NOMO-1 treated with DMSO at 0.1 percent for 48 hours (cell line): ENCODE measurements around the gene COLGALT1.
A peak's percentile ranks its signal among the peaks of the same experiment; 100 is the strongest.
"Not testable (repeated sequence)": the region's sequence is repeated elsewhere in the genome, so short reads cannot be mapped to it uniquely, and the experiment has no call there.

ENCODE experiments used
- DNase-seq: peaks from one replicate; lab custom pipeline; 2025; ENCODE audit not compliant: unreplicated experiment; lab: John Stamatoyannopoulos, UW

Gene COLGALT1

DNA sequence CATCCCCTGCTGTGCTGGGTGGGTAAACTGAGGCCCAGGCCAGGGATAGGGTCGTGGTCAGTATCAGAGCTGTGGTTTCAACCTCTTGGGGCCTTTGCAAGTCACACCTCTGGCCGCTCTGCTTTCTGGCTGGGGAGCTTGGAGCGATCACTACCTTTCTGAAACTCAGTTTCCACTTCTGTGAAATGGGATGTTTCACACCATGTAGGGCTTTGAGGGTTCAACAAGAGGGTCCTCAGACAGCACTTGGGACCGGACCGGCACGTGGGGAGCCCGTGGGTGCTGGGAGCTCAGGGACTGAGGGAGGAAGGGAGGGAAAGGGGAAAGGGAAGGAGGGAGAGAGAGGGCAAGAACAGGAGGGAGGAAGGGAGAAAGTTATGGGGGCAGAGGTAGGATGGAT is 22.9 kb upstream of the COLGALT1 start:
- no peak for DNase-seq

DNA sequence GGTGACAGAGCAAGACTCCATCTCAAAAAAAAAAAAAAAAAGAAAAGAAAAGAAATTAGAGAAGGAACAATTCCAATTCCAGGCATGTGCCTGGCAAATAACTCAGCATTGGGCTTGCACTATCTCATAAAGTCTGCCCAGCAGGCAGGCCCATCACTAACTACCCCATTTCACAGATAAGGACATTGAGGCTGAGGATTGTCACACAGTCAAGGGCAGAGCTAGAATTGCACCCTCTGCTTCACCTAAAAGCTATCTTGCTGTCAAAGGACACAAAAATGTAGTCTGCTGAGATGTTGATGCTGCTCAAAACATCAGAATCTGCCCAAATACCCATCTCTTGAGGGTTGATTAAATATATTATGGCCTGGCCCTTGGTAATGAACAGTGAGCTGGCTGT is 20.7 kb upstream of the COLGALT1 start:
- no peak for DNase-seq

DNA sequence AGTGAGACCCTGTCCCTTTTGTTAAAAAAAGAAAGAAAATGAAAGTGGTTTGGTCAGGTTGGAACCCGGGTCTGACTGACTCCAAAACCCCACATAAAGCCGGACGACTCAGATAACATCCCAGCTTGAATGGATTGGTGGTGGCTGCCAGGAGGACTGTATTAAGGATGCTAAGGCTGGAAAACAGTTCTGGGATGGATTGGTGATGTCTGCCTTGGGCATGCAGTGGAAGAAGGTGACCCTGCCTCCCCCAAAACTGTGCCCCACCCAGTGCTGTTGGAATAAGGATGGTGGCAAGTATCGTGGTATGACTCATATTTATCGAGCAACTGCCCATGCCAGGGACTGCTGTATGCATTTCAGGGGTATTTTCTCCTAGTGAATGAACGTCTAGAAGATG is 18.5 kb upstream of the COLGALT1 start:
- DNase-seq, result no peak

DNA sequence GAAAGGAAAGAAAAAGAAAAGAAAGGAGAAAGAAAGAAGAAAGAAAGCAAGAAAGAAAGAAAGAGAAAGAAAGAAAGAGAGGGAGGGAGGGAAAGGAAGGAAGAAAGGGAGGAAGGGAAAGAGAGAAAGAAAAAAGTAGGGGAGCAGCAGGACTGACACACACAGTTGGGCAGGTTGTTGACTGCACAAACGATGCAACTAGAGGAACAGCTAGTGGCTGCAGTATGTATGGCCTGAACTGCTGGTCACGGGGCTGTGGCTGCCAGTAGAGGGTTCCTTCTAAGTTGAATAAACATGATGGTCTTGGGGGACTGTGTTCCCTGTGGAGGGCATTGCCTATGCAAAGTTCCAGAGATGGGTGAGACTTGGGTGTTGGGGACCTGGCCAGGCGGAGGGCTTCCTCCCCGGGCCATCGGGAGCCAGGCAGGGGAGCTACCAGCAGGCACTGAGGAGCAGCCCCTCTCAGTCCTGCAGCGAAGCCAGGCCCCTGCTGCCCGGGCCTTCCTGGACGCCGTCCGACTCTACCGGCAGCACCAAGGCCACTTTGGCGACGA is 16.7 kb upstream of the COLGALT1 start:
- no peak for DNase-seq

DNA sequence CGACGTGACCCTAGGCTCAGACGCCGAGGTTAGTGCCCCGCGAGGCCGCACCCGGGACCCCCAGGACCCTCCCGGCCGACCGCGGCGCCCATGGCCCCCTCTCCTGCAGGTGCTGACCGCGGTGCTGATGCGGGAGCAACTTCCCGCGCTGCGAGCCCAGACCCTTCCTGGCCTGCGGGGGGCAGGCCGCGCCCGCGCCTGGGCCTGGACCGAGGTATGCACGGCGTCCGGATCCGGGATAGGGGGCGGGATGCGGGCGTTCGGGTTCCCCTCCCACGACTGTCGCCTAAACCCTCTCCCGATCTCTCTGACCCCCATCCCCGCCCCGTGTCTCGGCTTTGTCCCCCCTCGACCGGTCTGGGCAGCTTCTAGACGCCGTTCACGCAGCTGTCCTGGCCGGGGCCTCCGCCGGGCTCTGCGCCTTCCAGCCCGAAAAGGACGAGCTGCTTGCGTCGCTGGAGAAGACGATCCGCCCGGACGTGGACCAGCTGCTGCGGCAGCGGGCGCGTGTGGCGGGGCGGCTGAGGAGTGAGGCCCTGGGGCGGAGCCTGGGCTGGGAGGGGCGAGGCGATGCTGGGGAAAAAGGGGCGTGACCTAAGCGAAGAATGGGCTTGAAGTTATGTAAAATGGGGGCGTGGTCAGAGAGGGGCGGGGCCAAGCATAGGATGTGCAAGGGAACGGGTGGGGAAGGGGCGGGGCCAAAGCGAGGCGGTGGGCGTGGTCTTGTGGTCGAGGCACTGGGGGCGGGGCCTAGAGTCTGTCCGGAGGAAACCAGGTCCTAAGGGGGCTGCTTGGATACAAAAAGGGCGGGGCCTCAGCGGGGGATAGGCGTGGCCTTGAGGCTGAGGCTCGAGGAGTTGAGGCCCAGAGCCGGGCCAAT is 16.0 kb upstream of the COLGALT1 start:
- DNase-seq, result peak; percentile 94

DNA sequence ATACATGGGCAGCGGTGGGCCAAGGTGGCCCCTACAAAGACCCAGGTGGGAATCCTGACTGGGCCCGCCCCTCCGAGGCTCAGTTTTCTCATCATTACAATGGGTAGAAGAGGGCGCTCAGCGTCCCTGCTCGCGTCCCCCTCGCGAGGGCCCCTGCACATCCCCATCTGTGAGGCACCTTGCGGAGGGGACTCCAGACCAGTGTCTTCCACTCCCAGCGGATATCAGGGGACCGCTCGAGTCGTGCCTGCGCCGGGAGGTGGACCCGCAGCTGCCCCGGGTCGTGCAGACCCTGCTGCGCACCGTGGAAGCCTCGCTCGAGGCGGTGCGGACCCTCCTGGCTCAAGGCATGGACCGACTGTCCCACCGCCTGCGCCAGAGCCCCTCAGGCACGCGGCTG is 15.3 kb upstream of the COLGALT1 start:
- no peak for DNase-seq

DNA sequence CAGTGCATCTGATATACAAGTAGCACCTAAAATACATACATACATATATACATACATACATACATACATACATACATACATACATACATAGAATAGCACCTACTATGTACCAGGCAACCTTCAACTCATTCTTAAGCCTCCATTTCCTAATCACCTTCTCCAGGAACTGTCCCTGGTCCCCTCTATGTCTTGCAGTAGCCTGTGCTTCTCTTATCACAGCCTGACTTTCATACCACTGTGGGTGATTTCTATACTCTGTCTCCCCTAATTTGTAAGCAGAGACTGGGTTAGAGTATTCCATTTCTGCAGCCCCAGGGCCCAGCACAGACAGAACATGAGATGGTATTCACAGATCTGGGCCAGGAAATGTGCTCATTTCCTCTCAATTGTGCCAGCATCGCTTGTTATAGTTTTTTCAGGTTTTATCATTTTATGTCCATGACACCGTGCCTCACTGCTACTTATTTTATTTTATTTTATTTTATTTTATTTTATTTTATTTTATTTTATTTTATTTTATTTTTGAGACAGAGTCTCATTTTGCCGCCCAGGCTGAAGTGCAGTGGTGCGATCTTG is 14.2 kb upstream of the COLGALT1 start:
- no peak for DNase-seq

DNA sequence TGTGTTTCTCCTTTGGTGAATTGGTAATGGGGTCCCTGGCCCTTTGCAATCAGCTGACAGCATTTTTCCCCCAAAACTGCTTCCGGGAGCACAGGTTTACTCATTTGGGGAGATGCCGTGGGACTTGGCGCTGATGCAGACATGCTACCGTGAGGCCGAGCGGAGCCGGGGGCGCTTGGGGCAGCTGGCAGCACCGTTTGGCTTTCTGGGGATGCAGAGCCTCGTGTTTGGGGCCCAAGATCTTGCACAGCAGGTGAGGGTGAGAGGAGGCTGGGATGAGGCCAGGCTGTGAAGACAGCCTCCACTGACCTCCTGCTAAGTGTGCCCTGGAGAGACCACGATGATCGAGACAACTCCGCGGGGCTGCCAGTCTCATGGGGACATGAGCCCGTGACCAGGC is 13.4 kb upstream of the COLGALT1 start:
- no peak for DNase-seq

DNA sequence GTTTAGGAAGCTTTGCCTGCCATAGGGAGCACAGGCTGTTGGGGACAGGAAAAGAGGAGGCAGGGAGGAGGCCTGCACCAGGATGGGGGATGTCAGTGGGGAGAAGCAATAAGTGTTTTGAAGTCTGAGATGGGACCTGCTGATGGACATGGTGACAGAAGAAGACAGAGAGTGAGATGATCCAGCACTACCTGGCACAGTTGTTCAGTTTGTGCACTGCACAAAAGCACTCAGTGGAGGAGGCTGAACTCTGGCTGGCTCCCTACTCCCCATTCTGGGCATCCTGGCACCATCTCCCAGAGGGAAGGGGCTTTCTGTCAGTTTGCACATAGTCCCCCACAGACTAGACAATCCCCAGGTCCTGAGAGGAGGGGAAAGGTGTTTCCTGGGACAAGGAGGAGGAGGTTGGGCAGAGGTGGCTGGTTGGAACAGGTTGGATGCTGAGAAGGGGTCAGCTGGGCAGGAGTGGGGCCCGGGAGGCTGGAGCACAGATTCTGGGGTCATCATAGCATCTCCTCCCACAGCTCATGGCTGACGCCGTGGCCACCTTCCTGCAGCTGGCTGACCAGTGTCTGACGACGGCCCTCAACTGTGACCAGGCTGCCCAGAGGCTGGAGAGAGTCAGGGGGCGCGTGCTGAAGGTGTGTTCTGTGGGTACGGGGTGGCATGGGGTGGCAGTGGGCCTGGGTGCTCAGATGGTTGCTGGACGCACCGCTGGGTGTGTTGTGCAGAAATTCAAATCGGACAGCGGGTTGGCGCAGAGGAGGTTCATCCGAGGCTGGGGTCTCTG is 12.5 kb upstream of the COLGALT1 start:
- DNase-seq, result no peak

DNA sequence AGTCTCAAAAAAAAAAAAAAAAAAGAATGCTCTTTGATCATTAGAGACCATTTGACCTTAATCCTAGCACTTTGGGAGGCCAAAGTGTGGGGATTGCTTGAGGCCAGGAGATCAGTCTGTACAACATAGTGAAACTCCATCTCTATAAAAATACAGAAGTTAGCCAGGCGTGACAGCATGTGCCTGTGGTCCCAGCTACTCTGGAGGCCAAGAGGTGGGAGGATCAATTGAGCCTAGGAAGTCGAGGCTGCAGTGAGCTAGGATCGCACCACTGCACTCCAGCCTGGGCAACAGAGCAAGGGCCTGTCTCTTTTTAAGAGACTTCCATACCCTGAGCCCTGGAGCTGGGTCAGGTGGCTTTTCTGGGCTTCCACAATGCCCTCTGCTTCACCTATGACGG is 11.5 kb upstream of the COLGALT1 start:
- no peak for DNase-seq

DNA sequence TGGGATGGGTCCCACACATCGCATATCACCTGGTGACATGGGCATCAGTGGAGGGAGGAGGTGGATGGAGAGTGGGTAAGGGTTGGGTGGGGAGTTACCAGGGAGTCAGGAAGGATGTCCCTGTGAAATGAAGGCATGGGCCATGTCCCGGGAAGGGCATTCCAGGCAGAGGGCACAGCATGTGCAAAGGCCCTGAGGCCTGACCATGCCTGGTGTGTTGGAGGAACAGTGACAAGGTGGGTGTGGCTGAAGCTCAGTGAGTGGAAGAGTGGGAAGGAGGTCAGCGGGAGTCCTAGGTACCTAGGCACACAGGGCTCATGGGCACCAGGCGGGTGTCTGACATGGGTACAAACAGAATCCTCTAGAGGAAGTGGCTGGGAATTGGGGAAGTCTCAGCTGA is 11.0 kb upstream of the COLGALT1 start:
- DNase-seq, result no peak

DNA sequence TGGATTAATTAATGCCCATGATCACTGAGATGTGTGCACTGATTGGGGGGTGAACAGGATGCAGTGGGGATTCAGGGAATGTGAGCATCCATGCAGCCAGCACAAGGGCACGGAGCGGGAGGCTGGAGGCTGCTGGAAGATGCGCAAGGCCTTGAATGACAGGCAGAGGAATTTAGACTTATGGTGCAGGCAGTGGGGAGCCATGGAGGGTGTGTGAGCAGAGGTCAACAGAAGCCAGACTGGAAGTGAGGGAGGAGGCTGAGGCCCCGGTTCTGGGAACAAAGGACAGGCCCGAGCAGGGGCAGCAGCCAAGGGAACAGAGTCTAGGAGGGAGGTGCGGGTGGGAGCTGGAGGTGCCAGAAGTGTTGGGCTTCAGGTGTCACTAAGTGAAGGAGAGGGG is 7.3 kb upstream of the COLGALT1 start:
- no peak for DNase-seq

DNA sequence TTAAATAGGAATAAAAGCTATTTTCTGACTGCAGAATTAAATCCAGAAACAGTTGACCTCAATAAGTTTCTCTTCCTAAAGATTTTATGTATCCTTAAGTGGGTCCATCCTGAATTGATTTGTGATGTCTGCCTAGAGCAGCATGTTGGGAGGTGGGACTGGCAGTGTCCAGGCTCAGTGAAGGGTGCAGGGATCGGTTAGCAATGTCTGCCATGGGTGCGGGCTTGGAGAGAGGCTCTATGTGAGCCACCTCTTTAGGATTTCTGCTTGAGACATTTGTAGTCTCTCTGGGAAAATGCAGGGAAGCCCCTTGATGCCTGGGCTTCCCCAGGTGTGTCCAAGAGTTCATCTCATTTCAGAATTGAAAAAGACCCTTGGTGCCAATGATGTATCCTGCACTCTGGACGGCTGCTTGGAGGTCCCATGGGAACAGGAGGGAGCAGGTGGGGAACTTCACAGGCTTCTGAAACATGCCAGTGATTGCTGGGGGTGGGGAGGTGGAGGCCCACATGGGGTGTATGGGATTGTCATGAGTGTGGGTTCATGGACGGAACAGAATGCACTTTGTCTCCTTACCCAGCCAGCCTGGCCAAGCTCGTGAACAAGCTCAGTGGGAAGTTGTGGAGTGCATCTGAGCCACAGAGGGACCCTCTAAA is 6.2 kb upstream of the COLGALT1 start:
- DNase-seq, result no peak

DNA sequence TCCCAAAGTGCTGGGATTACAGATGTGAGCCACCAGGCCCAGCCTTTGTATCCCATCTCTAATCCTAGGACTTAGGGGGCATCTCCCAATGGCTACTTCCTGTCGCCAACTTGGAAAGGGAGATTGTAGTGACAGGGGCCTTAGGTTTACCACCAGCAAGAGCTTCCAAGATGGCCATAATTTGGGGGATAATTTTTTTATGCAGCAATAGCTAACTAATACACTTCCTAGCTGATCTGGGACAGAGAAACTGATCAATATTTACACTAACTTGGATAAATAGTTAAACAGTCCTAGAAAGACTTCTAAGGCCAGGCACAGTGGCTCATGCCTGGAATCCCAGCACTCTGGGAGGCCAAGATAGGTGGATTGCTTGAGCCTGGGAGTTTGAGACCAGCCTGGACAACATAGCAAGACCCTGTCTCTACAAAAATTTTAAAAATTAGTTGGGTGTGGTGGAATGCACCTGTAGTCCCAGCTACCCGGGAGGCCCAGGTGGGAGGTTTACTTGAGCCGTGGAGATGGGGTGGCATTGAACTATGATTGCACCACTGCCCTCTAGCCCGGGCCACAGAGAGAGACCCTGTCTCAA is 5.3 kb upstream of the COLGALT1 start:
- no peak for DNase-seq

DNA sequence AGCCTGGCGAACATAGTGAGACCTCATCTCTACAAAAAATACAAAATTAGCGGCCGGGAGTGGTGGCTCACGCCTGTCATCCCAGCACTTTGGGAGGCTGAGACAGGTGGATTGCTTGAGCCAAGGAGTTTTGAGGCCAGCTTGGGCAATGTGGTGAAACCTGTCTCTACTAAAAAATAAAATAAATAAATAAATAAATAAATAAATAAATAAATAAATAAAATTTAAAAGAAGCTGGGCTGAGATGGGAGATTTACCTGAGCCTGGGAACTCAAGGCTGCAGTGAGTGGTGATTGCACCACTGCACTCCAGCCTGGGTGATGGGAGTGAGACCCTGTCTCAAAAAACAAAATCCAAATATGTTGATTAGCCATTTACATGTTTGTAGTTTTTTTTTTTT is 2.7 kb upstream of the COLGALT1 start:
- DNase-seq, result not testable (repeated sequence)

DNA sequence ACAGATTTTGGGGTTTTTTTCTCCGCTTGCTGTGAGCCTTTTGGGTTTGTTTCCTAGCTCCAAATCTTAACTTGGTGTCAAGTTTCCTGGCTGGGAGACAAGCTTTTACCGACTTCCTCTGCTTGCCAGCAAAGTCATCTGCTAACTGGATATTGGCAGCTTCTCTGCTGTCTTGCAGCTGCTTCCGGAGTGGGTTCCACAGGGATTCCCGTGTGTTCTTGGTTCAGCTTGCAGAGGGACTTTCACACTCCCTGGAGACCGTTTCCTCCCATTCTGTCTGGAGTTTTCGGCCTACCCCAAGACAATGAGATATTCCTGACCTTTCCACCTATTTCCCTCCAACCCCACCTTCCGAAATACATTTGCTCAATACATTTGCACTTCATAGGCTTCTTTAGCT is 2.2 kb upstream of the COLGALT1 start:
- no peak for DNase-seq

DNA sequence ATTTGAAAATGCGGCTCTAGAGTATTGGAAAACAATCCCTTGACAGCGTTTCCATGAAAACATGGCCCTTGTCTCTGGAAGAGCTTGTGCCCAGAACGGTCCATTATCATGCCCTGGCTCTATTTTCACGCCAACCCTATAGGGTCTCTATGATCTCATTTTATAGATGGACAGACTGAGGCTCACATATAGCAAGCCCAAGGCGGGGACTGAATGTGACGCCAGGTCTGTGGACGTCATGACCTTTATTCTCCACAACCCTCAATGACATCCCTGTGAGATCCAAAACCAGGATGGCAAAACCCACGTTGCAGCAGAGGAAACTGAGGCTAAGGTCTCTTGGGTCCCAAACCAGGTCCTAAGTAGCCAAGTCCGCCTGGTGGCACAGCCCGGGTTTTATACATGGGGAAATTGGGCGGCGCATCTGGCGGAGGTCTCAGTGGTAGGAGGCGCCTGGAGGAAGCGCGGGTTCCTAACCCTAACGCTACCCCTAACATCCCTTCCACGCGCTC is 425 bp upstream of the COLGALT1 start:
- DNase-seq, result no peak

DNA sequence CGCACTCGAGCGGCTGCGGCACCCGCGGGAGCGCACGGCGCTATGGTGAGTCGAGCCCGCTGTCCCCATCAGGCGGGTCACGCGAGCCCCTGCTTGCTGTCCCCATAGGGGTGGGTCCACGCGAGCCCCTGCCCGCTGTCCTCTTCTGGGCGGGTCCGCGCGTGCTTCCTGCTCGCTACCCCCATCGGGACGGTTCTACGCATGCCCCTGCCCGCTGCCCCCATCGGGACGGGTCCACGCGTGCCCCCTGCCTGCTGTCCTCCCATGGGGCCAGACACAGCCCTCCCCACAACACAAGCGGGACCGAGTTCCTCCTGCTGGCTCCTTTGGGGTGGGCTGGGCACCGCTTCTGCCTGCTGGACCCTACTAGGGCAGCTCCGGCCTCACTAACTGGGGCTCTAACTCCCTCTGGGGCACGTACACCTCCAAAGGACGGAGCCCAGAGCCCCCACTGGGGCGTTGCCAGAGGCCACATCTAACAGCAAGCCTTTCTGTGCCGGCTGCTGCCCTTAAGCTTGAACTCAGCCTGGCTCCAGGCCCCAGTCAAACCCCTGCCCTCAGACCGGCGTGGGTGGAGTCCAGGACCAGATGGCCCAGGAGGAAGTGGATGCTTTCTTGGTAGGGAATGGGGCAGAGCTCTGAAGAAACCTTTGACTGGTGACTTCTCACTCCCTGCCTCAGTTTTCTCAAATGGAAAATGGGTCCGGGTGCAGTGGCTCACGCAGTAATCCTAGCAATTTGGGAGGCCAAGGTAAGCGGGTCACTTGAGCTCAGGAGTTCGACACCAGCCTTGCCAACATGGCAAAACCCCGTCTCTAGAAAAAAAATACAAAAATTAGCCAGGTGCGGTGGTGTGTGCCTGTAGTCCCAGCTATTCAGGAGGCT is 722 bp downstream of the COLGALT1 start:
- peak; percentile 83 for DNase-seq

DNA sequence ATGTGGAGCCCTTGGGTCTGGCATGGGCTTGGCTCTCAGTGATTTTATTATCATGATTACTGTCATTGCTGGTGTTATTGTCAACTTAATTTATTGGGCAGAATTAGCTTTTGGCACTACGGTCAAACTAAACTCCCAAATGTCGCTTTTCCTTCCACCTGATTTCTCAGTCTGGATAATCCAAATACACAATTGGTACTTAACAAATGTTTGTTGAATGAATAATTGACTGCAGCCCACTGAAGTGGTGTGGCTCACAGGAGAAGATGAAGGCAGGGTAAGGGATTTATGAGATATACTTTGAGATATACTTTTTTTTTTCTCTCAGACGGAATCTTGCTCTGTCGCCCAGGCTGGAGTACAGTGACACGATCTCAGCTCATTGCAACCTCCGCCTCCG is 1.5 kb downstream of the COLGALT1 start:
- no peak for DNase-seq

DNA sequence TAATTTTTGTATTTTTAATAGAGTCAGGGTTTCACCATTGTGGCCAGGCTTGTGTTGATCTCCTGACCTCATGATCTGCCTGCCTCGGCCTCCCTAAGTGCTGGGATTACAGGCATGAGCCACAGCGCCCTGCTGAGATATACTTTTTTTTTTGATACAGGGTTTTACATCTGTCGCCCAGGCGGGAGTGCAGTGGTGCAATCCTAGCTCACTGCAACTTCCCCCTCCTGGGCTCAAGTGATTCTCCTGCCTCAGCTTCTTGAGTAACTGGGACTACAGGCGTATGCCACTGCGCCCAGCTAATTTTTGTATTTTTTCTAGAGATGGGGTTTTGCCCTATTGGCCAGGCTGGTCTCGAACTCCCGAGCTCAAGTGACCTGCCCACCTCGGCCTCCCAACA is 2.0 kb downstream of the COLGALT1 start:
- DNase-seq, result peak; percentile 60
